ENCODE data around the gene MTF2.

DNA sequence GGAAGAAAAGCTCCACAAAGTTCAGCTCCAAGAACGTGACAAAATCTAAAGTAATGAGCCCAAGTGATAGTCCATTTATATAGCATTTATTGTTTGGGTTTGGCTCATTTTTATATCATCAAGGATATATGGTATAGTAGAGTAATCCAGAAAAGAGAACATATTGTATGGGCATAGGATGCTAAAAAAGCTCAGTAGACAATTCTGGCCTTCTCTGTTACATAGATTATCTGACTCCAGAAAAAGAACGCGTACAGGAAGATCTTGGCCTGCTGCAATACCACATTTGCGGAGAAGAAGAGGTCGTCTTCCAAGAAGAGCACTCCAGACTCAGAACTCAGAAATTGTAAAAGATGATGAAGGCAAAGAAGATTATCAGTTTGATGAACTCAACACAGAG, 57.4 kb downstream of the MTF2 start:
- TF ChIP-seq EZH2phosphoT487 (IDR thresholded peaks at IDR 0.05; ENCODE audit: insufficient read depth, low read depth) (no peak), EZH2 (IDR thresholded peaks at IDR 0.05; ENCODE audit: insufficient read depth, poor library complexity, severe bottlenecking) (no peak)

Data from GM23248 (cell line).